ENCODE data around the gene GABRB1. TPM values are rescaled to one million over a fixed set of nuclear protein-coding genes. Genes with fewer than 3 reads are reported as not detected.
A peak's percentile ranks its signal among the peaks of the same experiment; 100 is the strongest.

GABRB1 gene
- polyA plus RNA-seq, 4 donors, result 0.18 to 0.78 TPM; not detected in 2

GRCh38 chr4:47031751-47032404 lies 511 bp downstream of the GABRB1 start:
- Histone ChIP-seq H3K27me3 (ENCODE audit: control insufficient read depth in 3 of 3, insufficient read depth in 3 of 3, low read length in 3 of 3) (peaks cover 0 to 16% (median 4%) of the 10 kb centered on the region in 3 donors), H3K4me1 (ENCODE audit: control insufficient read depth in 3 of 3, insufficient read depth in 2 of 3, low read depth in 1 of 3, low read length in 2 of 3) (no peaks in the 10 kb centered on the region), H3K27ac (ENCODE audit: low read depth in 1 of 3, low read length in 2 of 3) (no peak overlapping the region), H3K36me3 (ENCODE audit: control insufficient read depth in 3 of 3, insufficient read depth in 2 of 3, low read depth in 1 of 3, low read length in 3 of 3) (no peaks in the 10 kb centered on the region), H3K4me3 (ENCODE audit: low read depth in 1 of 3, low read length in 3 of 3) (peak overlapping the region in 2 of 3 donors; percentile 46 to 58), H3K9me3 (ENCODE audit: control insufficient read depth in 2 of 2, insufficient read depth in 1 of 2, low read depth in 1 of 2, low read length in 1 of 2) (no peaks in the 10 kb centered on the region)
- peak; percentile 29 to 42 for DNase-seq
- WGBS, 3 donors, result 1 to 3% (median 1%) methylated on average over 18 to 19 of the region's 19 CpGs
- FAIRE-seq, result no peak

GRCh38 chr4:47032405-47033106 lies 1.2 kb downstream of the GABRB1 start:
- H3K27me3 ChIP-seq (ENCODE audit: control insufficient read depth in 3 of 3, insufficient read depth in 3 of 3, low read length in 3 of 3), result peaks cover 0 to 16% (median 4%) of the 10 kb centered on the region in 3 donors
- no peaks in the 10 kb centered on the region for H3K4me1 ChIP-seq (ENCODE audit: control insufficient read depth in 3 of 3, insufficient read depth in 2 of 3, low read depth in 1 of 3, low read length in 2 of 3)
- H3K4me3 ChIP-seq (ENCODE audit: low read depth in 1 of 3, low read length in 3 of 3), result peak overlapping the region in 2 of 3 donors; percentile 46 to 58
- H3K27ac ChIP-seq (ENCODE audit: low read depth in 1 of 3, low read length in 2 of 3), result no peak overlapping the region
- no peak for FAIRE-seq
- H3K36me3 ChIP-seq (ENCODE audit: control insufficient read depth in 3 of 3, insufficient read depth in 2 of 3, low read depth in 1 of 3, low read length in 3 of 3), result no peaks in the 10 kb centered on the region
- peak; percentile 52 to 76 for DNase-seq
- 2 to 4% (median 3%) methylated on average over 46 to 47 of the region's 47 CpGs for WGBS, 3 donors
- no peaks in the 10 kb centered on the region for H3K9me3 ChIP-seq (ENCODE audit: control insufficient read depth in 2 of 2, insufficient read depth in 1 of 2, low read depth in 1 of 2, low read length in 1 of 2)

GRCh38 chr4:47038263-47038662 lies 6.9 kb downstream of the GABRB1 start:
- H3K4me3 ChIP-seq (ENCODE audit: low read depth in 1 of 3, low read length in 3 of 3), result no peak overlapping the region
- no peaks in the 10 kb centered on the region for H3K36me3 ChIP-seq (ENCODE audit: control insufficient read depth in 3 of 3, insufficient read depth in 2 of 3, low read depth in 1 of 3, low read length in 3 of 3)
- H3K27ac ChIP-seq (ENCODE audit: low read depth in 1 of 3, low read length in 2 of 3), result no peak overlapping the region
- FAIRE-seq, result no peak
- H3K9me3 ChIP-seq (ENCODE audit: control insufficient read depth in 2 of 2, insufficient read depth in 1 of 2, low read depth in 1 of 2, low read length in 1 of 2), result no peaks in the 10 kb centered on the region
- H3K27me3 ChIP-seq (ENCODE audit: control insufficient read depth in 3 of 3, insufficient read depth in 3 of 3, low read length in 3 of 3), result no peaks in the 10 kb centered on the region
- H3K4me1 ChIP-seq (ENCODE audit: control insufficient read depth in 3 of 3, insufficient read depth in 2 of 3, low read depth in 1 of 3, low read length in 2 of 3), result no peaks in the 10 kb centered on the region
- no peak for DNase-seq
- WGBS, 3 donors, result 71 to 89% (median 74%) methylated on average over 1 of the region's 1 CpG

- 83 to 92% (median 91%) methylated on average over 3 of the region's 3 CpGs for WGBS, 3 donors
- Histone ChIP-seq H3K9me3 (ENCODE audit: control insufficient read depth in 2 of 2, insufficient read depth in 1 of 2, low read depth in 1 of 2, low read length in 1 of 2) (no peaks in the 10 kb centered on the region), H3K27me3 (ENCODE audit: control insufficient read depth in 3 of 3, insufficient read depth in 3 of 3, low read length in 3 of 3) (peaks cover 0 to 2% (median 0%) of the 10 kb centered on the region in 3 donors), H3K36me3 (ENCODE audit: control insufficient read depth in 3 of 3, insufficient read depth in 2 of 3, low read depth in 1 of 3, low read length in 3 of 3) (no peaks in the 10 kb centered on the region), H3K4me1 (ENCODE audit: control insufficient read depth in 3 of 3, insufficient read depth in 2 of 3, low read depth in 1 of 3, low read length in 2 of 3) (no peaks in the 10 kb centered on the region), H3K27ac (ENCODE audit: low read depth in 1 of 3, low read length in 2 of 3) (no peak overlapping the region), H3K4me3 (ENCODE audit: low read depth in 1 of 3, low read length in 3 of 3) (no peak overlapping the region)
- DNase-seq, result no peak
- FAIRE-seq, result no peak
Observed at GRCh38 chr4:47040828-47041227, 9.5 kb downstream of the GABRB1 start.

- no peak for DNase-seq
- no peak overlapping the region for H3K4me3 ChIP-seq (ENCODE audit: low read depth in 1 of 3, low read length in 3 of 3)
- 65 to 71% (median 70%) methylated on average over 3 of the region's 3 CpGs for WGBS, 3 donors
- no peaks in the 10 kb centered on the region for H3K4me1 ChIP-seq (ENCODE audit: control insufficient read depth in 3 of 3, insufficient read depth in 2 of 3, low read depth in 1 of 3, low read length in 2 of 3)
- peaks cover 0 to 2% (median 0%) of the 10 kb centered on the region in 3 donors for H3K27me3 ChIP-seq (ENCODE audit: control insufficient read depth in 3 of 3, insufficient read depth in 3 of 3, low read length in 3 of 3)
- FAIRE-seq, result no peak
- H3K27ac ChIP-seq (ENCODE audit: low read depth in 1 of 3, low read length in 2 of 3), result no peak overlapping the region
- H3K36me3 ChIP-seq (ENCODE audit: control insufficient read depth in 3 of 3, insufficient read depth in 2 of 3, low read depth in 1 of 3, low read length in 3 of 3), result no peaks in the 10 kb centered on the region
- H3K9me3 ChIP-seq (ENCODE audit: control insufficient read depth in 2 of 2, insufficient read depth in 1 of 2, low read depth in 1 of 2, low read length in 1 of 2), result no peaks in the 10 kb centered on the region
Observed at GRCh38 chr4:47043821-47044220, 12.5 kb downstream of the GABRB1 start.

- WGBS, 3 donors, result 67 to 86% (median 82%) methylated on average over 1 of the region's 1 CpG
- Histone ChIP-seq H3K27me3 (ENCODE audit: control insufficient read depth in 3 of 3, insufficient read depth in 3 of 3, low read length in 3 of 3) (peaks cover 0 to 2% (median 0%) of the 10 kb centered on the region in 3 donors), H3K4me3 (ENCODE audit: low read depth in 1 of 3, low read length in 3 of 3) (no peak overlapping the region), H3K36me3 (ENCODE audit: control insufficient read depth in 3 of 3, insufficient read depth in 2 of 3, low read depth in 1 of 3, low read length in 3 of 3) (no peaks in the 10 kb centered on the region), H3K27ac (ENCODE audit: low read depth in 1 of 3, low read length in 2 of 3) (no peak overlapping the region), H3K4me1 (ENCODE audit: control insufficient read depth in 3 of 3, insufficient read depth in 2 of 3, low read depth in 1 of 3, low read length in 2 of 3) (no peaks in the 10 kb centered on the region), H3K9me3 (ENCODE audit: control insufficient read depth in 2 of 2, insufficient read depth in 1 of 2, low read depth in 1 of 2, low read length in 1 of 2) (no peaks in the 10 kb centered on the region)
- DNase-seq (no peak), FAIRE-seq (no peak)
Observed at GRCh38 chr4:47045261-47045660, 13.9 kb downstream of the GABRB1 start.

- 67 to 74% (median 71%) methylated on average over 3 of the region's 3 CpGs for WGBS, 3 donors
Observed at GRCh38 chr4:47049347-47049746, 18.0 kb downstream of the GABRB1 start.

GRCh38 chr4:47050761-47051725 lies 19.7 kb downstream of the GABRB1 start:
- FAIRE-seq (no peak), DNase-seq (no peak)
- H3K27ac ChIP-seq (ENCODE audit: low read depth in 1 of 3, low read length in 2 of 3), result no peak overlapping the region
- no peaks in the 10 kb centered on the region for H3K4me1 ChIP-seq (ENCODE audit: control insufficient read depth in 3 of 3, insufficient read depth in 2 of 3, low read depth in 1 of 3, low read length in 2 of 3)
- no peaks in the 10 kb centered on the region for H3K27me3 ChIP-seq (ENCODE audit: control insufficient read depth in 3 of 3, insufficient read depth in 3 of 3, low read length in 3 of 3)
- H3K9me3 ChIP-seq (ENCODE audit: control insufficient read depth in 2 of 2, insufficient read depth in 1 of 2, low read depth in 1 of 2, low read length in 1 of 2), result no peaks in the 10 kb centered on the region
- WGBS, 3 donors, result 46 to 75% (median 56%) methylated on average over 3 of the region's 3 CpGs
- no peaks in the 10 kb centered on the region for H3K36me3 ChIP-seq (ENCODE audit: control insufficient read depth in 3 of 3, insufficient read depth in 2 of 3, low read depth in 1 of 3, low read length in 3 of 3)
- H3K4me3 ChIP-seq (ENCODE audit: low read depth in 1 of 3, low read length in 3 of 3), result no peak overlapping the region

More at GRCh38 chr4:47049347-47049746, 18.0 kb downstream of the GABRB1 start:
- Histone ChIP-seq H3K27me3 (ENCODE audit: control insufficient read depth in 3 of 3, insufficient read depth in 3 of 3, low read length in 3 of 3) (peaks cover 0 to 2% (median 0%) of the 10 kb centered on the region in 3 donors), H3K4me3 (ENCODE audit: low read depth in 1 of 3, low read length in 3 of 3) (no peak overlapping the region), H3K27ac (ENCODE audit: low read depth in 1 of 3, low read length in 2 of 3) (no peak overlapping the region), H3K4me1 (ENCODE audit: control insufficient read depth in 3 of 3, insufficient read depth in 2 of 3, low read depth in 1 of 3, low read length in 2 of 3) (no peaks in the 10 kb centered on the region), H3K9me3 (ENCODE audit: control insufficient read depth in 2 of 2, insufficient read depth in 1 of 2, low read depth in 1 of 2, low read length in 1 of 2) (no peaks in the 10 kb centered on the region), H3K36me3 (ENCODE audit: control insufficient read depth in 3 of 3, insufficient read depth in 2 of 3, low read depth in 1 of 3, low read length in 3 of 3) (no peaks in the 10 kb centered on the region)
- no peak for FAIRE-seq
- no peak for DNase-seq
